H9 (cell line): ENCODE results near the gene HES3. TPM values are rescaled to one million over a fixed set of nuclear protein-coding genes. Genes with fewer than 3 reads are reported as not detected.
"Not testable (repeated sequence)": the region's sequence is repeated elsewhere in the genome, so short reads cannot be mapped to it uniquely, and the experiment has no call there.

ENCODE experiments used
- DNase-seq: peaks from one replicate; pipeline ENCODE4 v3.0.0-alpha.2; 2017
- H2AFZ ChIP-seq: one replicate; pipeline ENCODE4 v1.6.1; 2013; ENCODE audit warnings: mild to moderate bottlenecking, low read length, control low read depth, moderate library complexity
- H2AK5ac ChIP-seq: 2 replicates; pipeline ENCODE4 v1.6.1; 2013; ENCODE audit warnings: low read length, control low read depth, mixed read lengths; ENCODE audit not compliant: insufficient read length
- H2BK120ac ChIP-seq: one replicate; pipeline ENCODE4 v1.6.1; 2013; ENCODE audit warnings: low read depth, mild to moderate bottlenecking, low read length, control low read depth, inconsistent platforms; ENCODE audit not compliant: poor library complexity, severe bottlenecking
- H2BK12ac ChIP-seq: 2 replicates; pipeline ENCODE4 v1.6.1; 2013; ENCODE audit warnings: low read length, control low read depth, mixed read lengths, low read depth; ENCODE audit not compliant: insufficient read length
- H2BK15ac ChIP-seq: 2 replicates; pipeline ENCODE4 v1.6.1; 2013; ENCODE audit warnings: low read depth, low read length, control low read depth
- H2BK20ac ChIP-seq: one replicate; pipeline ENCODE4 v1.6.1; 2013; ENCODE audit warnings: low read depth, mild to moderate bottlenecking, low read length, control low read depth, inconsistent platforms; ENCODE audit not compliant: poor library complexity, severe bottlenecking
- H2BK5ac ChIP-seq: 2 replicates; pipeline ENCODE4 v1.6.1; 2013; ENCODE audit warnings: low read length, control low read depth, mixed read lengths; ENCODE audit not compliant: insufficient read length
- H3K14ac ChIP-seq: 2 replicates; pipeline ENCODE4 v1.6.1; 2013; ENCODE audit warnings: low read length, control low read depth; ENCODE audit not compliant: insufficient read depth
- H3K18ac ChIP-seq: 2 replicates; pipeline ENCODE4 v1.6.1; 2013; ENCODE audit warnings: low read depth, mild to moderate bottlenecking, mixed read lengths, low read length, control low read depth; ENCODE audit not compliant: insufficient read length
- H3K23ac ChIP-seq: 2 replicates; pipeline ENCODE4 v1.6.1; 2013; ENCODE audit warnings: low read length, control low read depth, mixed read lengths, low read depth; ENCODE audit not compliant: insufficient read length
- H3K23me2 ChIP-seq: 2 replicates; pipeline ENCODE4 v1.6.1; 2013; ENCODE audit warnings: low read depth, mild to moderate bottlenecking, mixed read lengths, low read length, control low read depth; ENCODE audit not compliant: insufficient read length, poor library complexity, severe bottlenecking
- H3K27ac ChIP-seq: 2 replicates; pipeline ENCODE4 v1.5.1; 2013; ENCODE audit warnings: low read length, control low read depth, mixed read lengths, low read depth; ENCODE audit not compliant: insufficient read length
- H3K27me3 ChIP-seq: 2 replicates; pipeline ENCODE4 v1.6.1; 2013; ENCODE audit warnings: low read length, control low read depth, inconsistent platforms; ENCODE audit not compliant: insufficient read depth
- H3K4ac ChIP-seq: 2 replicates; pipeline ENCODE4 v1.6.1; 2013; ENCODE audit warnings: low read depth, mild to moderate bottlenecking, control low read depth, inconsistent platforms, low read length, moderate library complexity
- H3K4me1 ChIP-seq: 2 replicates; pipeline ENCODE4 v1.6.1; 2013; ENCODE audit warnings: low read length, control low read depth, inconsistent platforms; ENCODE audit not compliant: insufficient read depth
- H3K4me2 ChIP-seq: 2 replicates; pipeline ENCODE4 v1.6.1; 2013; ENCODE audit warnings: low read length, control low read depth, mixed read lengths; ENCODE audit not compliant: insufficient read length, insufficient read depth
- H3K56ac ChIP-seq: 2 replicates; pipeline ENCODE4 v1.6.1; 2013; ENCODE audit warnings: low read depth, mild to moderate bottlenecking, mixed read lengths, low read length, control low read depth; ENCODE audit not compliant: insufficient read length
- H3K79me1 ChIP-seq: 2 replicates; pipeline ENCODE4 v1.6.1; 2013; ENCODE audit warnings: low read depth, mild to moderate bottlenecking, moderate library complexity, low read length, control low read depth, inconsistent platforms; ENCODE audit not compliant: insufficient read depth, poor library complexity, severe bottlenecking
- H3K79me2 ChIP-seq: 2 replicates; pipeline ENCODE4 v1.6.1; 2013; ENCODE audit warnings: low read length, control low read depth, inconsistent platforms; ENCODE audit not compliant: insufficient read depth
- H3K9ac ChIP-seq: 2 replicates; pipeline ENCODE4 v1.6.1; 2013; ENCODE audit warnings: low read length, control low read depth, mixed read lengths; ENCODE audit not compliant: insufficient read length; ENCODE audit errors: extremely low read depth
- H3K9me3 ChIP-seq: one replicate; pipeline ENCODE4 v1.6.1; 2013; ENCODE audit warnings: low read depth, low read length, inconsistent platforms; ENCODE audit not compliant: control insufficient read depth
- H3T11ph ChIP-seq: one replicate; pipeline ENCODE4 v1.6.1; 2013; ENCODE audit warnings: mild to moderate bottlenecking, low read length, control low read depth, inconsistent platforms
- H4K20me1 ChIP-seq: one replicate; pipeline ENCODE4 v1.6.1; 2013; ENCODE audit not compliant: control insufficient read depth, insufficient read length, insufficient read depth
- H4K5ac ChIP-seq: 2 replicates; pipeline ENCODE4 v1.6.1; 2013; ENCODE audit warnings: low read depth, mild to moderate bottlenecking, mixed read lengths, low read length, control low read depth; ENCODE audit not compliant: insufficient read length
- H4K8ac ChIP-seq: replicated peaks from 2 replicates; pipeline ENCODE4 v1.6.1; 2013; ENCODE audit warnings: low read length, control low read depth, mixed read lengths, low read depth; ENCODE audit not compliant: insufficient read length
- H4K91ac ChIP-seq: 2 replicates; pipeline ENCODE4 v1.6.1; 2013; ENCODE audit warnings: low read depth, mild to moderate bottlenecking, moderate library complexity, mixed read lengths, low read length, control low read depth; ENCODE audit not compliant: insufficient read length
- H3K27ac Mint-ChIP-seq, 3 experiments: 2 replicates in 2 of 3; 3 replicates in 1 of 3; pipeline ENCODE4 v1.8.0; 2020 to 2021; ENCODE audit warnings: mixed read lengths in 3 of 3, mild to moderate bottlenecking in 1 of 3, moderate library complexity in 1 of 3
- H3K27me3 Mint-ChIP-seq: 2 replicates; pipeline ENCODE4 v1.8.0; 2021; ENCODE audit warnings: low read depth, mild to moderate bottlenecking, moderate library complexity, mixed read lengths
- H3K36me3 Mint-ChIP-seq, 3 experiments: 2 replicates in 2 of 3; 3 replicates in 1 of 3; pipeline ENCODE4 v1.8.0; 2020 to 2021; ENCODE audit warnings: low read depth in 3 of 3, mixed read lengths in 3 of 3; ENCODE audit not compliant: insufficient read depth in 1 of 3
- H3K4me1 Mint-ChIP-seq, 2 experiments: 2 replicates each; pipeline ENCODE4 v1.8.0; 2020; ENCODE audit warnings: mixed read lengths in 2 of 2
- H3K4me3 Mint-ChIP-seq, 2 experiments: 2 replicates in 1 of 2; 3 replicates in 1 of 2; pipeline ENCODE4 v1.8.0; 2020 to 2021; ENCODE audit warnings: mild to moderate bottlenecking in 2 of 2, mixed read lengths in 2 of 2, moderate library complexity in 1 of 2
- H3K9me3 Mint-ChIP-seq, 2 experiments: 2 replicates in 1 of 2; 3 replicates in 1 of 2; pipeline ENCODE4 v1.8.0; 2020; ENCODE audit warnings: mild to moderate bottlenecking in 2 of 2, mixed read lengths in 2 of 2, moderate library complexity in 1 of 2
- WGBS: extraction: QIAGEN DNeasy Blood & Tissue Kit; methylation state at CpG from one replicate; pipeline ENCODE4 v1.1.7; 2013; ENCODE audit warnings: missing lambda C conversion rate, low lambda C conversion rate, mixed read lengths; ENCODE audit not compliant: insufficient read length; ENCODE audit errors: extremely low coverage; 5-methylcytosine and 5-hydroxymethylcytosine counted together
- total RNA-seq: library from RNA; stranded (reverse); gene quantifications from 2 replicates; pipeline ENCODE4 v1.2.1, GENCODE V29; 2021
- TF ChIP-seq, protein P1 (sequence below): fragments of 200-600 bp; sonication (generic); conservative IDR thresholded peaks from 3 replicates; pipeline ENCODE4 v1.8.0; 2021; ENCODE audit warnings: antibody characterized with exemption, mild to moderate bottlenecking

HES3 gene
- total RNA-seq, 1 experiment from 2014 or later = 89.9 TPM

DNA sequence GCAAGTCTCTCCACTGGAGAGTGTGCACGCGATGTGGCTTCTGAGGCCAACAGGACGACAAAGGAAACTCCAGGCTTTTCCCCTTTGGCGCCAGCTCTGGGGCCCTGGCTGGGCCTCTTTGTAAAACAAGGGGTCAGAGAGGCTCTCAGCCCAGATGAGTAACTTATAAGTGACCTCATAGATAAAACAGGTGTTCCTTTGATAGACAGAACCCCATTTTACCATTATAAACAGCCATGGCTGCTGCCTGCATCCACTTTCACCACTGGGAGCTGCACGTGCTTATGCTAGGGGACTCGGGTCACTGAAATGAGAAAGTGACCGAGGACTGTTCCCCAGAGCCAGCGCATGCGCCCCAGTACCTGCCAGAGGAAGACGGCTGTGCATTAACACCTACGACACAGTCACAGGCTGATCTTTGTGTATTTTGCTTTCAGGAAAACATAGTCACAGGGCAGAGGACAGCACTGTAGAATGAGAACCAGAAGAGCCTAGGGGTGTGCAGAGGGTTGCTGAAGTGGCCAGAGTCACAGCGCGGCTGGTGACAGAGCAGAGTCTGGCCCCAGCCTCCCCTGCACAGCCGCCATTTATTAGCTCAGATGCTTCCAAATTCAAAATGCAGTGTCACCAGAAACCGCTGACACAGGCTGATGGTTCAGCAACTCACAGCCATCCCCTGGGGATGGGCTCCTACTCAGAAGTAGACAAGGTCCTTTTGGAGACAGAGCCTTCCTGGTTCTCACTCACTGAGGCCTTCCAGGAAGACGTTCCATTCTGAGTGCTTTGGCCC is 25.4 kb upstream of the HES3 start:
- Histone ChIP-seq H3K9ac (no peak overlapping the region), H3K79me1 (no peaks in the 10 kb centered on the region), H2AFZ (no peak overlapping the region), H3K4me1 (no peaks in the 10 kb centered on the region), H3K79me2 (no peaks in the 10 kb centered on the region), H3K27ac (no peak overlapping the region), H2BK5ac (no peak overlapping the region), H3K27me3 (no peaks in the 10 kb centered on the region), H3K56ac (no peak overlapping the region), H2BK20ac (no peak overlapping the region), H3T11ph (no peak overlapping the region), H4K20me1 (no peaks in the 10 kb centered on the region), H2BK15ac (no peak overlapping the region), H3K23ac (no peak overlapping the region), H3K4ac (no peak overlapping the region), H3K14ac (peak overlapping the region; percentile 8; the same call in 1 of the 2 replicates), H3K4me2 (no peak overlapping the region), H3K9me3 (no peaks in the 10 kb centered on the region), H4K91ac (no peak overlapping the region), H3K23me2 (no peaks in the 10 kb centered on the region), H4K5ac (no peak overlapping the region), H4K8ac (no peak overlapping the region), H2BK12ac (no peak overlapping the region), H2AK5ac (no peak overlapping the region), H3K18ac (no peak overlapping the region), H2BK120ac (no peak overlapping the region)
- H3K27me3 Mint-ChIP-seq = peaks cover 9% of the 10 kb centered on the region
- TF ChIP-seq, protein P1, sequence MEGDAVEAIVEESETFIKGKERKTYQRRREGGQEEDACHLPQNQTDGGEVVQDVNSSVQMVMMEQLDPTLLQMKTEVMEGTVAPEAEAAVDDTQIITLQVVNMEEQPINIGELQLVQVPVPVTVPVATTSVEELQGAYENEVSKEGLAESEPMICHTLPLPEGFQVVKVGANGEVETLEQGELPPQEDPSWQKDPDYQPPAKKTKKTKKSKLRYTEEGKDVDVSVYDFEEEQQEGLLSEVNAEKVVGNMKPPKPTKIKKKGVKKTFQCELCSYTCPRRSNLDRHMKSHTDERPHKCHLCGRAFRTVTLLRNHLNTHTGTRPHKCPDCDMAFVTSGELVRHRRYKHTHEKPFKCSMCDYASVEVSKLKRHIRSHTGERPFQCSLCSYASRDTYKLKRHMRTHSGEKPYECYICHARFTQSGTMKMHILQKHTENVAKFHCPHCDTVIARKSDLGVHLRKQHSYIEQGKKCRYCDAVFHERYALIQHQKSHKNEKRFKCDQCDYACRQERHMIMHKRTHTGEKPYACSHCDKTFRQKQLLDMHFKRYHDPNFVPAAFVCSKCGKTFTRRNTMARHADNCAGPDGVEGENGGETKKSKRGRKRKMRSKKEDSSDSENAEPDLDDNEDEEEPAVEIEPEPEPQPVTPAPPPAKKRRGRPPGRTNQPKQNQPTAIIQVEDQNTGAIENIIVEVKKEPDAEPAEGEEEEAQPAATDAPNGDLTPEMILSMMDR = no peak
- peaks cover 2 to 6% of the 10 kb centered on the region in 2 experiments; a peak in 2 of 4 replicates for H3K4me1 Mint-ChIP-seq
- no peaks in the 10 kb centered on the region for H3K9me3 Mint-ChIP-seq
- H3K4me3 Mint-ChIP-seq = no peak overlapping the region
- H3K36me3 Mint-ChIP-seq = peaks cover 8 to 29% (median 16%) of the 10 kb centered on the region in 3 experiments; a peak in 6 of 7 replicates
- DNase-seq = no peak
- no CpG with 5 or more reads among the region's 16 CpGs for WGBS
- H3K27ac Mint-ChIP-seq = peak overlapping the region in 2 of 3 experiments; percentile 37 to 53; a peak in 3 of 7 replicates

DNA sequence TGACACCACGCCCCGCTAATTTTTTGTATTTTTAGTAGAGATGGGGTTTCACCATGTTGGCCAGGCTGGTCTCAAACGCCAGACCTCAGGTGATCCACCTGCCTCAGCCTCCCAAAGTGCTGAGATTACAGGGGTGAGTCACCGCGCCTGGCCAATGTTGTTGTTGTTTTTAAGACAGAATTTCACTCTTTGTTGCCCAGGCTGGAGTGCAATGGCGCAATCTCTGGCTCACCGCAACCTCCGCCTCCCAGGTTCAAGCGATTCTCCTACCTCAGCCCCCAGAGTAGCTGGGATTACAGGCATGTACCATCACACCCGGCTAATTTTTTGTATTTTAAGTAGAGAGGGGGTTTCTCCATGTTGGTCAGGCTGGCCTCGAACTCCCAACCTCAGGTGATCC is 24.3 kb upstream of the HES3 start:
- H3K14ac ChIP-seq, H3K27ac ChIP-seq, H3T11ph ChIP-seq, H3K9ac ChIP-seq, H2BK20ac ChIP-seq, H3K23ac ChIP-seq, H3K79me2 ChIP-seq, H3K4ac ChIP-seq, H3K27me3 ChIP-seq, H2BK5ac ChIP-seq, H4K8ac ChIP-seq, H2BK12ac ChIP-seq, H3K4me1 ChIP-seq, H3K27ac Mint-ChIP-seq, H4K20me1 ChIP-seq, H2AFZ ChIP-seq, H3K4me2 ChIP-seq, H3K79me1 ChIP-seq, DNase-seq, H2AK5ac ChIP-seq, H3K4me3 Mint-ChIP-seq, H3K27me3 Mint-ChIP-seq, H4K5ac ChIP-seq, H3K56ac ChIP-seq, H3K9me3 ChIP-seq, H3K18ac ChIP-seq, H3K4me1 Mint-ChIP-seq, H4K91ac ChIP-seq, H2BK120ac ChIP-seq, H2BK15ac ChIP-seq, H3K23me2 ChIP-seq, H3K9me3 Mint-ChIP-seq: not testable (repeated sequence)
- H3K36me3 Mint-ChIP-seq = peaks cover 16 to 40% (median 27%) of the 10 kb centered on the region in 3 experiments; a peak in 6 of 7 replicates
- WGBS = no CpG with 5 or more reads among the region's 11 CpGs
